Tibial nerve (tissue), 4 donors: ENCODE measurements around the gene PLA2G4A. TPM values are rescaled to one million over a fixed set of nuclear protein-coding genes. Genes with fewer than 3 reads are reported as not detected.

Experiments
- DNase-seq, 2 donors: peaks; one replicate each; pipeline ENCODE4 v3.0.0-alpha.2; 2019; ENCODE audit warnings: low spot score in 2 of 2
- H3K27ac ChIP-seq, 4 donors: fragments of 200-600 bp; sonication (generic) in 3 of 4; one replicate each; pipeline ENCODE4 v1.5.1; 2017 to 2019; ENCODE audit warnings: mild to moderate bottlenecking in 1 of 4
- H3K27me3 ChIP-seq, 2 donors: fragments of 200-600 bp; sonication (generic) in 1 of 2; one replicate each; pipeline versions ENCODE4 v1.5.1 to v1.6.0; 2017 to 2019
- H3K36me3 ChIP-seq, 3 donors: fragments of 200-600 bp; sonication (generic); one replicate each; pipeline ENCODE4 v1.5.1; 2018 to 2019
- H3K4me1 ChIP-seq, 4 donors: fragments of 200-600 bp; sonication (generic) in 3 of 4; one replicate each; pipeline ENCODE4 v1.5.1; 2017 to 2019
- H3K4me3 ChIP-seq, 4 donors: fragments of 200-600 bp; sonication (generic) in 3 of 4; one replicate each; pipeline ENCODE4 v1.5.1; 2017 to 2019; ENCODE audit warnings: mild to moderate bottlenecking in 1 of 4, moderate library complexity in 1 of 4
- H3K9me3 ChIP-seq, 4 donors: fragments of 200-600 bp; sonication (generic) in 3 of 4; one replicate each; pipeline ENCODE4 v1.5.1; 2017 to 2019
- CTCF ChIP-seq, 5 experiments: fragments of 200-600 bp in 3 of 5; fragments of 450-650 bp in 2 of 5; sonication (generic) in 3 of 5; IDR thresholded peaks; one replicate each; pipeline ENCODE4 v1.5.1; 2016 to 2019; ENCODE audit warnings: antibody characterized with exemption in 5 of 5, mild to moderate bottlenecking in 3 of 5, moderate library complexity in 2 of 5
- EP300 ChIP-seq, 2 donors: sonication (generic); formaldehyde crosslinking; IDR thresholded peaks; one replicate each; pipeline ENCODE4 v1.6.1; 2017; ENCODE audit warnings: antibody characterized with exemption in 2 of 2, mild to moderate bottlenecking in 1 of 2
- POLR2A ChIP-seq, 2 donors: fragments of 450-650 bp; IDR thresholded peaks; one replicate each; pipeline ENCODE4 v1.6.1; 2017; ENCODE audit warnings: antibody characterized with exemption in 2 of 2, mild to moderate bottlenecking in 2 of 2, moderate library complexity in 2 of 2
- WGBS, 2 donors: methylation state at CpG; one replicate each; pipeline ENCODE4 v1.1.5; 2018; 5-methylcytosine and 5-hydroxymethylcytosine counted together
- total RNA-seq, 4 donors: library from RNA; depleted of rRNA; stranded (reverse); fragments of >200 nt; gene quantifications; one replicate each; pipeline ENCODE4 v1.1.0, GENCODE V29; 2016

The PLA2G4A gene
- total RNA-seq, 4 donors from 2014 or later = 3.7 to 7.2 (median 6.3) TPM

GRCh38 chr1:186888367-186888766, 59.6 kb downstream of the PLA2G4A start:
- Histone ChIP-seq H3K9me3 (peaks cover 0 to 8% (median 0%) of the 10 kb centered on the region in 4 donors), H3K4me3 (no peak overlapping the region), H3K27me3 (no peaks in the 10 kb centered on the region), H3K27ac (no peak overlapping the region), H3K36me3 (no peaks in the 10 kb centered on the region), H3K4me1 (no peaks in the 10 kb centered on the region)
- TF ChIP-seq EP300 (IDR thresholded peaks at IDR 0.05) (no peak), POLR2A (IDR thresholded peaks at IDR 0.05) (no peak), CTCF (IDR thresholded peaks at IDR 0.05) (no peak)
- DNase-seq = no peak
- 84 to 94% methylated on average over 2 of the region's 2 CpGs for WGBS, 2 donors

GRCh38 chr1:186892936-186893335, 64.2 kb downstream of the PLA2G4A start:
- no peak overlapping the region for H3K27ac ChIP-seq

GRCh38 chr1:186894415-186894814, 65.7 kb downstream of the PLA2G4A start:
- Histone ChIP-seq H3K36me3 (no peaks in the 10 kb centered on the region), H3K4me1 (peaks cover 0 to 19% (median 2%) of the 10 kb centered on the region in 4 donors), H3K27me3 (no peaks in the 10 kb centered on the region), H3K4me3 (no peak overlapping the region), H3K27ac (no peak overlapping the region), H3K9me3 (no peaks in the 10 kb centered on the region)
- DNase-seq = no peak
- TF ChIP-seq CTCF (IDR thresholded peaks at IDR 0.05) (no peak), EP300 (IDR thresholded peaks at IDR 0.05) (peak; percentile 54 to 76), POLR2A (IDR thresholded peaks at IDR 0.05) (no peak)

More at GRCh38 chr1:186892936-186893335, 64.2 kb downstream of the PLA2G4A start:
- H3K4me1 ChIP-seq = peaks cover 0 to 19% (median 2%) of the 10 kb centered on the region in 4 donors
- no peaks in the 10 kb centered on the region for H3K36me3 ChIP-seq
- no peak overlapping the region for H3K4me3 ChIP-seq
- H3K27me3 ChIP-seq = no peaks in the 10 kb centered on the region
- no peak for TF ChIP-seq POLR2A (IDR thresholded peaks at IDR 0.05)
- no peak for TF ChIP-seq CTCF (IDR thresholded peaks at IDR 0.05)
- no peak for TF ChIP-seq EP300 (IDR thresholded peaks at IDR 0.05)
- H3K9me3 ChIP-seq = no peaks in the 10 kb centered on the region
- no peak for DNase-seq

- Histone ChIP-seq H3K4me1 (peaks cover 0 to 36% (median 2%) of the 10 kb centered on the region in 4 donors), H3K9me3 (no peaks in the 10 kb centered on the region), H3K36me3 (no peaks in the 10 kb centered on the region), H3K27me3 (no peaks in the 10 kb centered on the region), H3K4me3 (no peak overlapping the region), H3K27ac (no peak overlapping the region)
- 93 to 95% methylated on average over 1 of the region's 1 CpG for WGBS, 2 donors
- TF ChIP-seq CTCF (IDR thresholded peaks at IDR 0.05) = no peak
- TF ChIP-seq EP300 (IDR thresholded peaks at IDR 0.05) = no peak
- no peak for TF ChIP-seq POLR2A (IDR thresholded peaks at IDR 0.05)
- DNase-seq = no peak
Measured at GRCh38 chr1:186896211-186896610, 67.5 kb downstream of the PLA2G4A start.

GRCh38 chr1:186897008-186897407, 68.3 kb downstream of the PLA2G4A start:
- Histone ChIP-seq H3K4me1 (peaks cover 0 to 38% (median 2%) of the 10 kb centered on the region in 4 donors), H3K9me3 (no peaks in the 10 kb centered on the region), H3K36me3 (no peaks in the 10 kb centered on the region), H3K4me3 (no peak overlapping the region), H3K27ac (no peak overlapping the region), H3K27me3 (no peaks in the 10 kb centered on the region)
- WGBS, 2 donors = 52 to 62% methylated on average over 3 of the region's 3 CpGs
- DNase-seq = no peak
- TF ChIP-seq EP300 (IDR thresholded peaks at IDR 0.05) (no peak), POLR2A (IDR thresholded peaks at IDR 0.05) (no peak), CTCF (IDR thresholded peaks at IDR 0.05) (no peak)
